DOHH2 (cell line): Measurements from ENCODE around the gene HOMER3.

Experiments
- H3F3A ChIP-seq: fragments of 200-600 bp; sonication (generic), shearing (Covaris generic); 2 replicates; pipeline ENCODE4 v1.6.0; 2016; ENCODE audit warnings: antibody characterized with exemption, mild to moderate bottlenecking; ENCODE audit not compliant: control insufficient read depth, insufficient read depth
- H3K27ac ChIP-seq: fragments of 200-600 bp; sonication (generic); 2 replicates; pipeline ENCODE4 v1.5.1; 2014; ENCODE audit warnings: low read depth, mild to moderate bottlenecking, low read length, moderate library complexity
- H3K27me3 ChIP-seq: fragments of 200-600 bp; sonication (generic); 2 replicates; pipeline ENCODE4 v1.6.1; 2014; ENCODE audit warnings: mild to moderate bottlenecking, low read length, mixed read lengths; ENCODE audit not compliant: control insufficient read depth
- H3K36me3 ChIP-seq: fragments of 200-600 bp; sonication (generic); 2 replicates; pipeline ENCODE4 v1.6.1; 2014; ENCODE audit warnings: mild to moderate bottlenecking, low read length, moderate library complexity, mixed read lengths; ENCODE audit not compliant: control insufficient read depth
- H3K4me1 ChIP-seq: fragments of 200-600 bp; sonication (generic); 2 replicates; pipeline ENCODE4 v1.6.1; 2014; ENCODE audit warnings: mild to moderate bottlenecking, low read length, mixed read lengths; ENCODE audit not compliant: control insufficient read depth
- H3K4me2 ChIP-seq: fragments of 200-600 bp; sonication (generic); 2 replicates; pipeline ENCODE4 v1.6.0; 2014; ENCODE audit warnings: mild to moderate bottlenecking, low read length, moderate library complexity
- H3K4me3 ChIP-seq: fragments of 200-600 bp; sonication (generic); 2 replicates; pipeline ENCODE4 v1.5.1; 2014; ENCODE audit warnings: mild to moderate bottlenecking, low read length, mixed read lengths
- H3K79me2 ChIP-seq: fragments of 200-600 bp; sonication (generic); 2 replicates; pipeline ENCODE4 v1.6.1; 2014; ENCODE audit warnings: mild to moderate bottlenecking, low read length, mixed read lengths; ENCODE audit not compliant: control insufficient read depth
- H3K9me2 ChIP-seq: fragments of 200-600 bp; sonication (generic); replicated peaks from 2 replicates; pipeline ENCODE4 v1.6.1; 2014; ENCODE audit warnings: mild to moderate bottlenecking, low read length, mixed read lengths; ENCODE audit not compliant: control insufficient read depth
- H3K9me3 ChIP-seq: fragments of 200-600 bp; sonication (generic); 2 replicates; pipeline ENCODE4 v1.6.1; 2014; ENCODE audit warnings: antibody characterized with exemption, low read length, mixed read lengths; ENCODE audit not compliant: control insufficient read depth, insufficient read depth
- H4K20me1 ChIP-seq: fragments of 200-600 bp; sonication (generic); 2 replicates; pipeline ENCODE4 v1.6.0; 2014; ENCODE audit warnings: low read depth, mild to moderate bottlenecking, antibody characterized with exemption, low read length, moderate library complexity; ENCODE audit not compliant: control insufficient read depth, insufficient read depth
- EZH2phosphoT487 ChIP-seq: fragments of 200-600 bp; sonication (generic); IDR thresholded peaks from 2 replicates; pipeline ENCODE4 v1.6.1; 2017; ENCODE audit warnings: borderline replicate concordance, mild to moderate bottlenecking, antibody characterized with exemption, low read length, moderate library complexity, mixed read lengths
- TF ChIP-seq, protein P1 (sequence below): fragments of 200-600 bp; sonication (generic); IDR thresholded peaks from one replicate; pipeline ENCODE4 v1.5.1; 2014; ENCODE audit warnings: antibody characterized with exemption, mild to moderate bottlenecking, low read depth, low read length; ENCODE audit not compliant: poor library complexity, severe bottlenecking

The HOMER3 gene

DNA sequence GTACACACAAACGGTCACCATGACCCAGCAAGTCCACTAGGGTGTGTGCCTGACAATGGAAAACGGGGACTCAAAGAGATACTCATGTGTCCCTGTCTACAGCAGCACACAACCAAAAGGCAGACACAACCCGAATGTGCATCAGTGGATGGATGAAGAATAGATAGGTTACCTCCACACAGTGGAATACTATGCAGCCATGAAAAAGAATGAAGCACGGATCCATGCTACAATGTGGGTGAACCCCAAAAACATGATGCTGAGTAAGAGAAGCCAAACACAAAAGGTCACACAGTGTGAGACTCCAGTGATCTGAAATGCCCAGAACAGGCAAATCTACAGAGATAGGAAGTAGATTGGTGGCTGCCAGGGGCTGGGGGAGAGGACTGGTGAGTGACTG, 54.0 kb downstream of the HOMER3 start:
- Histone ChIP-seq H3K79me2 (no peaks in the 10 kb centered on the region), H3K4me1 (peaks cover 1% of the 10 kb centered on the region), H3K4me2 (no peak overlapping the region), H3K9me2 (no peaks in the 10 kb centered on the region), H3K27me3 (no peaks in the 10 kb centered on the region), H3K27ac (no peak overlapping the region), H3K9me3 (no peaks in the 10 kb centered on the region), H3F3A (0 out of 2 replicates have a peak, but pooled peaks cover 2% of the 10 kb centered on the region), H4K20me1 (no peaks in the 10 kb centered on the region), H3K4me3 (no peak overlapping the region), H3K36me3 (no peaks in the 10 kb centered on the region)
- TF ChIP-seq, protein P1, sequence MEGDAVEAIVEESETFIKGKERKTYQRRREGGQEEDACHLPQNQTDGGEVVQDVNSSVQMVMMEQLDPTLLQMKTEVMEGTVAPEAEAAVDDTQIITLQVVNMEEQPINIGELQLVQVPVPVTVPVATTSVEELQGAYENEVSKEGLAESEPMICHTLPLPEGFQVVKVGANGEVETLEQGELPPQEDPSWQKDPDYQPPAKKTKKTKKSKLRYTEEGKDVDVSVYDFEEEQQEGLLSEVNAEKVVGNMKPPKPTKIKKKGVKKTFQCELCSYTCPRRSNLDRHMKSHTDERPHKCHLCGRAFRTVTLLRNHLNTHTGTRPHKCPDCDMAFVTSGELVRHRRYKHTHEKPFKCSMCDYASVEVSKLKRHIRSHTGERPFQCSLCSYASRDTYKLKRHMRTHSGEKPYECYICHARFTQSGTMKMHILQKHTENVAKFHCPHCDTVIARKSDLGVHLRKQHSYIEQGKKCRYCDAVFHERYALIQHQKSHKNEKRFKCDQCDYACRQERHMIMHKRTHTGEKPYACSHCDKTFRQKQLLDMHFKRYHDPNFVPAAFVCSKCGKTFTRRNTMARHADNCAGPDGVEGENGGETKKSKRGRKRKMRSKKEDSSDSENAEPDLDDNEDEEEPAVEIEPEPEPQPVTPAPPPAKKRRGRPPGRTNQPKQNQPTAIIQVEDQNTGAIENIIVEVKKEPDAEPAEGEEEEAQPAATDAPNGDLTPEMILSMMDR, result no peak
- TF ChIP-seq EZH2phosphoT487, result no peak

DNA sequence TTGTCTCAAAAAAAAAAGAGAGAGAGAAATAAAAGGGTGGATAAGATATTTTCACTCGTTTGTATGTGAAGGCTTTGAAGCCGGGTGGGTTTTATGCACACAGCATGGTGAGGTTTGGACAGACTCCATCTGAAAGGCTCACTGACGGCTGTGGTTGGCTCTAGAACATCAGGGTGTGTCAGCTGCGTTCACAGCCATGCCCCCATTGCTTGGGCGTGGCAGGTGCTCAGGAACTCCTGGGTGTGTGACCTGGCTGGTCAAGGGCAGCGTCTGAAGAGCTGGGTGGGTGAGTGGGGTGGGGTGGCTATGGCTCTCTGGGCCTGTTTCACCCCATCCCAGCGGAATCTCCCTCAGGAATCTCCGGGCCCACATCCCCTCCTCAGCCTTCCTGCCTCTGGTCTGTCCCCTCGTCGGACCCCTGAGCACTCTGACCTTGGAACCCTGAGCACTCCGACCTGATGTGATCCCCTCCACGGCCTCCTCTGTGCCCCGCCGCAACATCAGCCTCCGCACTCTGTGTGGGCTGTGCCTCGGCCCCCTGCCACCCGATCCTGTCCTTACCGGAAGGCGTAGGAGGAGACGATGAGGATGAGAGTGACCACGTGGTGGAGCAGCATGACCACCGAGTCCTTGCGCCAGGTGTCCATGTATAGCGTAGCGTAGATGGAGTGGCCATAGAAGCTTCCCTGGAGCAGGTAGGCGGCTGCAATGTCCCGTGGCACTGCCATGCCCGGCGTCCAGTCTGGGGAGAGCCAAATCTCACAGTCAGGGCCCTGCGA, 57.3 kb downstream of the HOMER3 start:
- Histone ChIP-seq H3K4me3 (no peak overlapping the region), H3K36me3 (no peaks in the 10 kb centered on the region), H3F3A (0 out of 2 replicates have a peak, but pooled peaks cover 2% of the 10 kb centered on the region), H3K27me3 (no peaks in the 10 kb centered on the region), H3K4me1 (peaks cover 8% of the 10 kb centered on the region; the same call in 1 of the 2 replicates), H3K9me2 (no peaks in the 10 kb centered on the region), H3K79me2 (no peaks in the 10 kb centered on the region), H3K4me2 (no peak overlapping the region), H4K20me1 (no peaks in the 10 kb centered on the region), H3K27ac (no peak overlapping the region), H3K9me3 (no peaks in the 10 kb centered on the region)
- TF ChIP-seq, protein P1, result no peak
- TF ChIP-seq EZH2phosphoT487, result no peak

DNA sequence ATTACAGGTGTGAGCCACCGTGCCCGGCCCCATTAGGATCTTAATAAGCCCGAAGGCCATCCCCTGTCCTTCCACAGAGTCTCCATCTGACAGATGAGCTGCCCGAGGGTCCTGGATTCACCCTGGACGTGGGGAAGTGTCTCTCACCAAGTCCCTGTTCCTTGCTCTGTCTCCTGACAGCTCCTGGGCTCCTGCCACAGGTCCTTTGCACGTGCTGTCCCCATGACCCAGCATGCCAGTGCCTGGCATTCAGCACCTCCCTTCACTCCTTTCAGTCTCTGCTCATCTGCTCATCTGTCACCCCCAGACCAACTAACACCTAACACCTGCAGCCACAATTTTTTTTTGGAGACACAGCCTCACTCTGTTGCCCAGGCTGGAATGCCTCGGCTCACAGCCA, 59.5 kb downstream of the HOMER3 start:
- H3K36me3 ChIP-seq, result no peaks in the 10 kb centered on the region
- no peaks in the 10 kb centered on the region for H3K9me2 ChIP-seq
- H3F3A ChIP-seq, result 0 out of 2 replicates have a peak, but pooled peaks cover 2% of the 10 kb centered on the region
- no peak overlapping the region for H3K27ac ChIP-seq
- no peaks in the 10 kb centered on the region for H3K9me3 ChIP-seq
- no peaks in the 10 kb centered on the region for H3K79me2 ChIP-seq
- H4K20me1 ChIP-seq, result 0 out of 2 replicates have a peak, but pooled peaks cover 3% of the 10 kb centered on the region
- peaks cover 8% of the 10 kb centered on the region; the same call in 1 of the 2 replicates for H3K4me1 ChIP-seq
- TF ChIP-seq, protein P1, result no peak
- no peak for TF ChIP-seq EZH2phosphoT487
- H3K4me3 ChIP-seq, result no peak overlapping the region
- H3K4me2 ChIP-seq, result no peak overlapping the region
- no peaks in the 10 kb centered on the region for H3K27me3 ChIP-seq
